ENCODE data around the gene RNF187.
A peak's percentile ranks its signal among the peaks of the same experiment; 100 is the strongest.
"Not testable (repeated sequence)": the region's sequence is repeated elsewhere in the genome, so short reads cannot be mapped to it uniquely, and the experiment has no call there.

Gene RNF187

GRCh38 chr1:228488818-228489674, 1.9 kb downstream of the RNF187 start:
- no peak for DNase-seq (ENCODE audit: low read depth)

- DNase-seq (ENCODE audit: low read depth), result no peak
These were observed 3.2 kb downstream of the RNF187 start for GRCh38 chr1:228490120-228491078.

- DNase-seq (ENCODE audit: low read depth), result no peak
These were observed 6.2 kb downstream of the RNF187 start for GRCh38 chr1:228493141-228494043.

- no peak for DNase-seq (ENCODE audit: low read depth)
These were observed 6.8 kb downstream of the RNF187 start for GRCh38 chr1:228494044-228494353.

GRCh38 chr1:228494391-228494790, 7.2 kb downstream of the RNF187 start:
- DNase-seq (ENCODE audit: low read depth), result no peak

- DNase-seq (ENCODE audit: low read depth), result no peak
These were observed 8.0 kb downstream of the RNF187 start for GRCh38 chr1:228494970-228495853.

- no peak for DNase-seq (ENCODE audit: low read depth)
These were observed 8.9 kb downstream of the RNF187 start for GRCh38 chr1:228496084-228496483.

- no peak for DNase-seq (ENCODE audit: low read depth)
These were observed 9.3 kb downstream of the RNF187 start for GRCh38 chr1:228496494-228496893.

- no peak for DNase-seq (ENCODE audit: low read depth)
These were observed 10.0 kb downstream of the RNF187 start for GRCh38 chr1:228497206-228497605.

- no peak for DNase-seq (ENCODE audit: low read depth)
These were observed 10.6 kb downstream of the RNF187 start for GRCh38 chr1:228497817-228498216.

- DNase-seq (ENCODE audit: low read depth), result no peak
These were observed 13.1 kb downstream of the RNF187 start for GRCh38 chr1:228500143-228500734.

- DNase-seq (ENCODE audit: low read depth), result peak; percentile 82
These were observed 14.0 kb downstream of the RNF187 start for GRCh38 chr1:228500901-228501871.

- DNase-seq (ENCODE audit: low read depth), result no peak
These were observed 15.3 kb downstream of the RNF187 start for GRCh38 chr1:228502522-228502921.

GRCh38 chr1:228505944-228506343, 18.8 kb downstream of the RNF187 start:
- DNase-seq (ENCODE audit: low read depth), result not testable (repeated sequence)

- DNase-seq (ENCODE audit: low read depth), result no peak
These were observed 20.9 kb downstream of the RNF187 start for GRCh38 chr1:228507961-228508652.

GRCh38 chr1:228508840-228509415, 21.7 kb downstream of the RNF187 start:
- no peak for DNase-seq (ENCODE audit: low read depth)

GRCh38 chr1:228510101-228510802, 23.1 kb downstream of the RNF187 start:
- DNase-seq (ENCODE audit: low read depth), result no peak
